ENCODE results near the gene MBP.
"Not testable (repeated sequence)": the region's sequence is repeated elsewhere in the genome, so short reads cannot be mapped to it uniquely, and the experiment has no call there.

MBP gene

GRCh38 chr18:76997951-76998808 lies 134.4 kb downstream of the MBP start:
- no peak for DNase-seq

DNA sequence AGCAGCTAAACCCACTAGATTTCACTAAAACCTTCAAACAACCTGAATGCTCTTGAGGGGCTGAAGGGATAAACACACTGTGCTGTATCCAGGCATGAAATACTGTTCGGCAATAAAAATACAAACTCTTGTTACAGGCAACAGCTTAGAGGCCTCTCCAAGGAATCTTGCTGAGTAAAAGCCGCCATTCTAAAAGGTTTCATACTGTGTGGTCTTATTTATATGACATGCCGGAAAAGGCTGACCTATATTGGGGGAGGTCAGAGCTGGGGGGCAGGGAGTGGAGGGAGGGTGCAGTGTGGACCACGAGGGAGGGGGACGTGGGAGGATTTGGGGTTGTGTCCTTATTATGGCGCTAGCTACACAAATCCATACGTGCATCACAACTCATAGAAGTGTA lies 136.2 kb downstream of the MBP start:
- DNase-seq: no peak

DNA sequence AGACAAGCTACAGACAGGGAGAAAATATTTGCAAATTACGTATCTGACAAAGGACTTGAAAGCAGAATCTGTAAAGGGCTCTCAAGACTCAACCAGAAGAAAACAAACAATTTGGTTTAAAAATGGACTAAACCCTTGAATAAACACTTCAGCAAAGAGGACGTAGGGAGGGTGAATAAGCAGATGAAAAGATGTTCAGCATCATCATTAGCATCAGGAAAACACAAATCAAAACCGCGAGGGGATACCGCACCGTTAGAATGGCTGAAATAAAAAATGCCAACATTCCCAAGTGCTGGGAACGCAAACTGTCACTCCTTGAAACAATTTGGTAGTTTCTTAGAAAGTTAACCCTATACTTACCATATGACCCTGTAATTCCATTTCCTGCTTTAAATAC lies 136.7 kb downstream of the MBP start:
- no peak for DNase-seq

GRCh38 chr18:76994086-76994654 lies 138.4 kb downstream of the MBP start:
- no peak for DNase-seq

- no peak for DNase-seq
Observed at GRCh38 chr18:76993573-76993972, 139.0 kb downstream of the MBP start.

- DNase-seq: no peak
Observed at GRCh38 chr18:76993085-76993382, 139.5 kb downstream of the MBP start.

GRCh38 chr18:76992226-76993084 lies 140.1 kb downstream of the MBP start:
- DNase-seq: no peak

DNA sequence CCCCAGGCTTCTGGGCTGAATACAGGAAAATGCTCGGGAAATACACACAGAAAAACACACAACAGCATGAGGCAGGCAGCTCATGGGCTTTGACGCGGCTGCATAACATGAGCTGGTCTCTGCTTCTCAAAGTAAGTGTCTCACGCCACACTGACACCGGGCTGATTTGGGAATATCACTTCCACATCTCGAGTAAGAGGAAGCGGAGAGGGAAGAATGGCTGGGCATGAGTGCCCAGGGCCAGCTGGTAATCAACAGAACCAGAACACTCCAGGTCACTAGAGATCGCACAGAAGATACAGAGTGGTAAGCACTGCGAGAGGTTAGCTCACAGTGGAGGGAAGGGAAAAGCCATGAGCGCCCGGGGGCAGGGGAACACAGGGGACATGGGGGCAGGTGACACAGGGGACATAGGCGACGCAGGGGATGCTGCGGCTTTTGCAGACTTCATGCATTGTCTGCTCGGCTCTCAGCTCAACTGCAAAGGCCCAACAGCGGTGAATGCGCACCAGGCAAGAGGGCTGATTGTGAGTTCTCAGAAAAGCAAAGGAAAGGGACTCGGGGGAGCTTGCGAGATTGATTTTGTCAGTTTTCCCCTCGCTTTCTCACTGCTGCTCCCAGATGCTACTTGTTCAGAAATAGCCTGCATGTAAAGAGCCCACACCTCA lies 141.4 kb downstream of the MBP start:
- no peak for DNase-seq

DNA sequence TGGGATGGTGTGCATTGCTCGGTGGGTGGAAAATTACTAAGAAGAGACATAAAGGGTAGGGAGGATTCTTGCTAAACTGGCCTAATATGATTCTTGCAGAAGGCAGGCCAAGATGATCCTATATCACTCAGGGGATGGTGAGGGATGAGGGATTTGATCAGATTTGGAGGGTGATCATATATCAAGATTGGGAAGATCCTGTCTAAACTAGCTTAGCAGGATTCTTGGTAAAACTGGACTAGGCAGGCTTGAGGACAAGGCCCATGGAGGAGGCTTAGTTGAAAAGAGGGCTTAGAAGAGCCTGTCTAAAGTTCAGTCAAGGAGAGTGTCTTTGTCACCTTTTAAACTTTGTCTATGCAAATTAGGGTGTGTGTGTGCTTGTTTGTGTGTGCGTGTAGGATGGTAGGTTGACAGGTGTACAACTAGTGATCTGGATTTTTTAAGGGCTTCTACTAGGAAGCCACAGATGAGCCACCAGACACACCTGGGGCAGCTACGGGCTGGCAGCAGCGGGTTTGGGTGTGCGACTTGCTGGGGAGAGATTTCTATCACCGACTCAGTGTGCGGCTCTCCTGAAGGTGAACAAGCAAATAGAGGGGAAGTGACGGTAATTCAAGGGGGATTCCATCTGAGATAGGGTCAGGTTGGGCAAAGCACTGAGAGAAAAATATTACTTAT lies 142.1 kb downstream of the MBP start:
- not testable (repeated sequence) for DNase-seq

DNA sequence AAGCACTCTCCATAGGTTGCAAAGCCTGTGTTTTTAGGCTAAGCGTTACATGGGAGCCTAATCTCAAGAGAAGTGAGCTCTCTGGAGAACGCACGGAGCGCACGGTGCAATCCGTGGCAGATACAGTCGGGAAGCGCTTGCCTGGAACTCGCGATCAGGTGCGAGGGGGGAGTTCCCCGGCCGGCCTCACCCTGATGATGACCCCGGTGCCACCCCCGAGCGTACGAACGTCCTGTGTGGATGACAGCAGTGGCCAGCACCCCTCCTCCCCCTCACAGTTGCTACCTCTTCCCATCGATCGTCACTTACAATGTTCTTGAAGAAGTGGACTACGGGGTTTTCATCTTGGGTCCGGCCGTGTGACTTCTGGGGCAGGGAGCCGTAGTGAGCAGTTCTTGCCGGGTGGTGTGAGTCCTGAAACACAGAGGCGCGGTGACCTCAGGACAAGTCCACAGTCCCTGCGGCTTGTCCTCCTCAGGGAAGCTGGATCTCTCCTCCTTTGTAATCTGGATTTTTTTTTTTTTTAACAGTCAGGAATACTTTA lies 142.9 kb downstream of the MBP start:
- no peak for DNase-seq

DNA sequence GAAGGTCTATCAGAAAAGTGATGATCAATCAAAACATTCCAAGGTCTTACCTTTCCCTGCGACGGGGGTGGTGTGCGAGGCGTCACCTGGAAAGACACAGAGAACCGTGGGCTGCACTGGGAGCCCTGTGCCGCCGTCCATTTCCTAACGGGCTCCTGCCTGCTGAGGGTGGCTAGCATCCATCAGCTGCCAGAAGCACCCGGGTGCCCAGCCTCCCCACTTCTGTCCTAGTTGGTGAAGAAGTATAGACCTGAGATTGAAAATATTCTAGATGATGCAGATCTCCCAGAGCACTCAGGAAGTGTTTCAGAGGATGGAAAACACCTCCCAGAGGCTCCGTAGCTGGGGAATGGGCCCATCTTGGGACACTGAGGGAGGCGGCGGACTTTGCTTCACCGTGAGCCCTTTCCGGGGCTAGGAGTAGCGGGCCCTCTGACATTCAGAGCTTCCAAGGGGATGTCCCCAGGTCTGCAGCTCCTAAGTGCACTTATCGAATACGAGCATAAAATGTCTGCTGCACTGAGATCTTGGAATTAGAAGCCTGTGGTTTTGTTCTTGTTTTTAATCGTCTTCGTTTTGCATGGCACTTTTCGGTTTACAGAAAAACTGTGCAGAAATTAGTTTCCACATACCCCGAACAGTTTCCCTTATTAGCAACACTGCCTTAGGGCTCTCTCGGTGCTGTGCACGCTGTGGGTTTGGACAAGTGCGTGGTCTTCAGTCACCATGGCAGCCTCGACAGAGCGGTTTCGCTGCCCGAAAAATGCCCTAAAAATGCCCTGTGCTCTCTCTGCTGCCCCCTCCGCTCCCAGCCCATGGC lies 143.5 kb downstream of the MBP start:
- DNase-seq: no peak

GRCh38 chr18:76988031-76988826 lies 144.4 kb downstream of the MBP start:
- DNase-seq: no peak

DNA sequence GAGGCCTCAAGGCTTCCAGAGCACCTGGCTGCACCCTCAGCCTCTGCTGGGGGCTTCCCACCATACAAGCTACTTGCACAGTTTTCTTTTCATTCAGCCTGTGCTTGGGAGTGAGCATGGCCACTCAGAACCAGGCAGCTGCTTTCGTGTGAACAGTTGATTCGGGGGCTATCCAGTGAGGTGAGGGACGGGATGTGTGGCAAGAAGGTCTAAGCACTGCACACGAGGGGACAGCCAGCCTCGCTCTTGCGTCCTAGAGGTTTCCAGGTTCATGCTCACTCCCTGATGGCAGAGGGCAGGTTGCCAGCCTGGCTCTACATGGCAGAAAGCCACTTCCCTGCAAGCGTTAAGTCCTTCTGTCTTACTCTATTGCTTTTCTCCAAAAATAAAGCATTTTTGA lies 146.2 kb downstream of the MBP start:
- DNase-seq: no peak

DNA sequence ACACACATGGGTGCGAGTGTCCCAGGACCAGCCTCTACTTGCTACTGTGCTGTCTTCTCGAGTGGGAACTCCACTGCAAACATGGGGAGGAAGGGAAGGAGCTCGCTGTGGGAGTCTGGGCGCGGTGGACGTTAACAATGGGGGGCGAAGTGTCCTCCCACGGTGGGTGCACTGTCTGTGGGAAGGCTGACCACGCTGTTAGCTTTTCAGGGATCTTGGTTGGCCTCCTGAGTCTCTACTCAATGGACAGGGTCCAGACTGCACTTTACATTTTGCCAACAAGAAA lies 146.7 kb downstream of the MBP start:
- DNase-seq: no peak

DNA sequence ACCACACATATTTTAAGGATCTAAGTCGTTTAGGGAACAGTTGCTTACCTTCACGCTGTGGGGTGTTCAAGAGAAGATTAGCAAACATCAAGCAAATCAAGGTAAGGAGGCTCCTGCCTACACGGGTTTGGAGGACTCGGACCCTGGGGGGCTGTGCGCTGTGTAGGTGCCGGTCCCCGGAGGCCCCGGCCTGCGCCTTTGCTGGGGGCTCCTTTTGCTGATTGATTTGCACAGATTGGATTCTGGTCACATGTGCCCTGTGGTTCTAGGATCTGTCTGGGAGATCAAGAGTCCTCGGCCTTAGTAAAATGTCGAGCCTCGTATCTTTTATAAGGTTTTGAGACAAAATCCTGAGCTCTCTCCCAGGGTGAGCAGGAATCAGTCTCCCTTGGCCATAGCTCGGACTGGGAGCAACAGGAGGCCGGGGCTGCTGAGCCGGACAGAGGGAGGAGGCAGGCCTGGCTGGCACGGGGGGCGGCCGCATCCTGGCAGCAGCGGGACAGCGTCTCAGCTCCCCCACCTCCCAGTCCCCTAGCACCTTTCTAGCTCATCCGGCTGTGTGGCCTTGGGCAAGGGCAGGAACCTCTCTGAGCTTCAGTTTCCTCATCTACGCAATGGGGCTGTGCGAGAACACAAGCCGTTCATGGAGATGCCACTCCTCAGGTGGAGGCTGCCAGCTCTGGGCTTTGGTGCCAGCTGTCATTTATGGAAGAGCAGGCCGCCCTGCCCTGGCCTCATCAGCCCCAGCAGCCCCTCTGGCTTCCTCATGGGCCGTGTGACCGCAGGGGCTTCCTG lies 147.2 kb downstream of the MBP start:
- no peak for DNase-seq

DNA sequence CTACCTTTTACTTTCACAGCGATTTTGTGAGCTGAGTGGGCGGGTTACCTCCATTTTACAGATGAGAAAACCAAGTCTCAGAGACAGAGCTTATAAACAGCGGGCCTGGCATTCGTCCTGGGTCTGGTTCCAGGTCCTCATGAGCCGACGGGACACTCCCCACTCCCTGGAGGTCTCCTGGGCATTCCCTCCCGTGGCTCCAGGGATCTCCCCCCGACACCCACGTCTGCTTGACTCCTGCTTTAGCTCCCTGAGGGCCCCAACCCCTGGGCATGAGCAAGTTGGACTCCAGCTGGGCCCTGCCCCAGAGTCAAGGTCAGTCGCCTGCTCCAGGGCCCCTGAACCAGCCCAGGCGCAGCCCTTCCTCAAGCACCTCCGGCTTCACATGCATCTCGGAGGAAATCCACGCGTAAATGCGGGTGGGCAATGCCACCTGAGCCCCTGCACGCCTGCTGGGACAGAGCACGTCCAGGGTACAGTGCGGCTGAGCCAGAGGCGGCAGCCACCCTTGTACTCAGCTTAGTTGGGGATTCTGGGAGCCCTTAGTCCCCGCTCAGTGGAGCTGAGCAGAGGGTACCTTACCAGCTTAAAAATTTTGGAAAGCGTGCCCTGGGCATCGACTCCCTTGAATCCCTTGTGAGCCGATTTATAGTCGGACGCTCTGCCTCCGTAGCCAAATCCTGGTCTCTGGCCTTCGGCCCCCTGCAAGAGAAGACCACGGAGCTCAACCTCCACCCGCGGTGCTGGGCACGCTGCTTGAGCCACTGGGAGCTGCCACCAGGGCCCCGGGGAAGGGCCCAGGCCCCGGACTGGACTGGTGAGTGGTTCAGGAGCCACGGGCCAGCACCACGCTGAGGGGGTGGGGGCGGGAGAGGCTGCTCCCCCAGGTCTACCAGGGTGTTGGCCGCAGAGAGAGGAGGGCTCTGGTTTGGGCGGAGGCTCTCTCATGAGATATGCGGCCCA lies 148.1 kb downstream of the MBP start:
- no peak for DNase-seq

DNA sequence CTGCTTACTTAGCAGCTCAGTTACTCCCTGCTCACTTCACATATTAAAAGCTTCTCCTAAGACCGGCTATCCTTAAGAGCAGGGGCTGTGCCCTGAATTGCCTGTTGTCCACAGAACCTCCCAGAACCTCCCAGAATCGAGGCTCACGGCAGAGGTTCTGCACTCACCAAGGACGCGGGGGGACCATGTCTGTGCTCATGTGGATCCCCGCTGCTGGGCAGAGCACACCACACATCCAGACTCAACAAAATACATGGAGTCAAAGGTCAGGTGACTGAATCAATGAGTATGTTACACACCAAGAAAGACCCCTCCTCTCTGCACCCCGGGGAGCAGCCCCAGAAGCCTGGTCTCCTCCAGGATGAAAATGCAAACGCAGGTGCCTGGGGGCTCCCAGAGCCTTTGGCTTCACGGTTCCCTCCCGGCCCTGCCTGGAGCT lies 149.0 kb downstream of the MBP start:
- DNase-seq: no peak

- peak; percentile 52 to 61 for DNase-seq
Observed at GRCh38 chr18:76982841-76983583, 149.6 kb downstream of the MBP start.
